Stomach (tissue), 9 donors: ENCODE measurements around the gene TMX3. TPM values are rescaled to one million over a fixed set of nuclear protein-coding genes. Genes with fewer than 3 reads are reported as not detected.

Source experiments
- DNase-seq, 2 donors: peaks; one replicate each; pipeline versions ENCODE4 v3.0.0 to v3.0.0-alpha.2; 2013 to 2019
- H3K27ac ChIP-seq, 5 donors: fragments of 200-600 bp in 4 of 5; sonication (generic) in 4 of 5; one replicate each; pipeline ENCODE4 v1.5.1; 2013 to 2019; ENCODE audit warnings: mild to moderate bottlenecking in 1 of 5, moderate library complexity in 1 of 5
- H3K27me3 ChIP-seq, 3 donors: fragments of 200-600 bp; sonication (generic); one replicate each; pipeline ENCODE4 v1.5.1; 2017 to 2019; ENCODE audit warnings: mixed run types in 1 of 3
- H3K36me3 ChIP-seq, 4 donors: fragments of 200-600 bp; sonication (generic); 1 replicate in 3 of 4; 2 replicates in 1 of 4; pipeline ENCODE4 v1.5.1; 2016 to 2019
- H3K4me1 ChIP-seq, 4 donors: fragments of 200-600 bp; sonication (generic); one replicate each; pipeline ENCODE4 v1.5.1; 2016 to 2019
- H3K4me3 ChIP-seq, 4 donors: fragments of 200-600 bp; sonication (generic) in 3 of 4; one replicate each; pipeline ENCODE4 v1.5.1; 2016 to 2019; ENCODE audit warnings: mild to moderate bottlenecking in 1 of 4
- H3K9me3 ChIP-seq, 4 donors: fragments of 200-600 bp; sonication (generic); one replicate each; pipeline ENCODE4 v1.5.1; 2016 to 2019
- EP300 ChIP-seq: sonication (generic); formaldehyde crosslinking; IDR thresholded peaks from one replicate; pipeline ENCODE4 v1.6.1; 2017; ENCODE audit warnings: antibody characterized with exemption
- POLR2A ChIP-seq, 4 donors: fragments of 450-650 bp; IDR thresholded peaks; one replicate each; pipeline ENCODE4 v1.6.1; 2016; ENCODE audit warnings: antibody characterized with exemption in 4 of 4, control low read depth in 2 of 4, mild to moderate bottlenecking in 1 of 4, moderate library complexity in 1 of 4
- POLR2AphosphoS5 ChIP-seq, 3 donors: sonication (generic); formaldehyde crosslinking; IDR thresholded peaks; one replicate each; pipeline ENCODE4 v1.6.1; 2016; ENCODE audit warnings: antibody characterized with exemption in 3 of 3
- WGBS, 5 donors: extraction: QIAGEN DNeasy Blood & Tissue Kit in 3 of 5; methylation state at CpG; one replicate each; pipeline versions ENCODE4 v1.1.5 to v1.1.7; 2013 to 2018; 5-methylcytosine and 5-hydroxymethylcytosine counted together
- intact Hi-C: fragments of 100-400 bp; cut with DNase I; formaldehyde crosslinking; loops from one replicate; pipeline ENCODE4 v1.15.1; 2023; ENCODE audit warnings: low total_unique reads
- polyA plus RNA-seq, 3 donors: library from polyadenylated mRNA; stranded (reverse); fragments of 200-250 nt; gene quantifications; one replicate each; pipeline ENCODE4 v1.2.3, GENCODE V29; 2013
- total RNA-seq, 5 donors: library from RNA; depleted of rRNA; stranded (reverse); fragments of >200 nt; gene quantifications; one replicate each; pipeline versions ENCODE4 v1.1.0 to v1.2.3, GENCODE V29; 2014 to 2016
- TF ChIP-seq, protein P1 (sequence below), 7 experiments: fragments of 450-650 bp in 4 of 7; fragments of 200-600 bp in 3 of 7; sonication (generic) in 3 of 7; IDR thresholded peaks; one replicate each; pipeline ENCODE4 v1.5.1; 2016 to 2019; ENCODE audit warnings: antibody characterized with exemption in 7 of 7, control low read depth in 2 of 7, mild to moderate bottlenecking in 1 of 7
- donor health status: healthy with polysubstance abuse.
- donor health status: Bipolar disorder and iron deficiency.
- donor health status: healthy.

Gene TMX3
- total and polyA plus RNA-seq, 8 donors = 4.3 to 112 (median 22.0) TPM

DNA sequence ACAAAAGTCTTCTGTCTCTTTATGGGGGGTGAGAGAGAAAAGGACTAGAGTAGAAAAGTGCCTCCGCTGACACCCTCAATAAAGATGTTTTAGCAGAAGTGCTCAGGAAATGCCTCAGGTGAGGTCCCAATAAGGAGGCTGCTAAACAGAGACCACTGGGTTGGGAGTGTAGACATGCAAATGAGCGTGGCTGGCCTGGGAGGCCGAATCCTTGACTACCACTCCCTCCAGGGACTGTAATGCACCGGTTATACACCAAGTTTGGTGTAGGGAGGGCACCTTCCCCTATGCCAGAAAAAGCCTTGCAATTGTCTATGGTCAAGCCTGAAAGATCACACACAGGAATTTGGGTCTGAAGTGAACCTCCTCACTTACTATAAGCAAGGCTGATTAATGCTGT, 1.8 kb downstream of the TMX3 start:
- 80 to 88% (median 83%) methylated on average over 4 of the region's 4 CpGs for WGBS, 5 donors
- H3K27me3 ChIP-seq = no peaks in the 10 kb centered on the region

DNA sequence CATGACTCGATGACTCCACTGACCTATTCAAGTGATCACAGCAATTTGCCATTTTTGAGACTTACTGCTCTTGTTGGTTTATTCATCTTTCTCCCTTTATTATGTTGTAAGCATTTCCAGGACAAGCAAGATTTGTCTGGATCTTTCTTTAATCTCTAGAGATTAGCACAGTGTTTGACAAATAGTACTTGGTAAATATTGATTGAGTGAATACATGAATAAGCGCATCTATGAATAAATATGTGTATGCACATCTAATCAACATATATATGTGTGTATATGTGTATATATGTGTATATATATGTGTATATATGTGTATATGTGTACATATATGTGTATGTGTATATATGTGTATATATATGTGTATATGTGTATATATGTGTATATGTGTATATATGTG, 7.3 kb downstream of the TMX3 start:
- no peaks in the 10 kb centered on the region for H3K9me3 ChIP-seq
- H3K36me3 ChIP-seq = peaks cover 5 to 81% (median 71%) of the 10 kb centered on the region in 4 donors
- H3K4me1 ChIP-seq = peaks cover 0 to 29% (median 13%) of the 10 kb centered on the region in 4 donors
- no peaks in the 10 kb centered on the region for H3K27me3 ChIP-seq
- DNase-seq = no peak
- H3K4me3 ChIP-seq = no peak overlapping the region
- WGBS, 5 donors = 37 to 71% (median 56%) methylated on average over 2 of the region's 2 CpGs
- TF ChIP-seq POLR2A (IDR thresholded peaks at IDR 0.05) (no peak), EP300 (no peak), POLR2AphosphoS5 (IDR thresholded peaks at IDR 0.05) (no peak)
- TF ChIP-seq, protein P1, sequence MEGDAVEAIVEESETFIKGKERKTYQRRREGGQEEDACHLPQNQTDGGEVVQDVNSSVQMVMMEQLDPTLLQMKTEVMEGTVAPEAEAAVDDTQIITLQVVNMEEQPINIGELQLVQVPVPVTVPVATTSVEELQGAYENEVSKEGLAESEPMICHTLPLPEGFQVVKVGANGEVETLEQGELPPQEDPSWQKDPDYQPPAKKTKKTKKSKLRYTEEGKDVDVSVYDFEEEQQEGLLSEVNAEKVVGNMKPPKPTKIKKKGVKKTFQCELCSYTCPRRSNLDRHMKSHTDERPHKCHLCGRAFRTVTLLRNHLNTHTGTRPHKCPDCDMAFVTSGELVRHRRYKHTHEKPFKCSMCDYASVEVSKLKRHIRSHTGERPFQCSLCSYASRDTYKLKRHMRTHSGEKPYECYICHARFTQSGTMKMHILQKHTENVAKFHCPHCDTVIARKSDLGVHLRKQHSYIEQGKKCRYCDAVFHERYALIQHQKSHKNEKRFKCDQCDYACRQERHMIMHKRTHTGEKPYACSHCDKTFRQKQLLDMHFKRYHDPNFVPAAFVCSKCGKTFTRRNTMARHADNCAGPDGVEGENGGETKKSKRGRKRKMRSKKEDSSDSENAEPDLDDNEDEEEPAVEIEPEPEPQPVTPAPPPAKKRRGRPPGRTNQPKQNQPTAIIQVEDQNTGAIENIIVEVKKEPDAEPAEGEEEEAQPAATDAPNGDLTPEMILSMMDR (IDR thresholded peaks at IDR 0.05) = no peak
- intact Hi-C loops = no loop called here
- no peak overlapping the region for H3K27ac ChIP-seq

More for the DNA sequence above, 1.8 kb downstream of the TMX3 start:
- Histone ChIP-seq H3K4me1 (peaks cover 14 to 39% (median 30%) of the 10 kb centered on the region in 4 donors), H3K27ac (no peak overlapping the region), H3K36me3 (peaks cover 5 to 45% (median 44%) of the 10 kb centered on the region in 4 donors), H3K4me3 (peak overlapping the region in 2 of 4 donors; percentile 96 to 99), H3K9me3 (no peaks in the 10 kb centered on the region)
- intact Hi-C loops = no loop called here
- TF ChIP-seq EP300 (no peak), POLR2AphosphoS5 (IDR thresholded peaks at IDR 0.05) (no peak), POLR2A (IDR thresholded peaks at IDR 0.05) (no peak)
- TF ChIP-seq, protein P1 (IDR thresholded peaks at IDR 0.05) = no peak
- DNase-seq = no peak

DNA sequence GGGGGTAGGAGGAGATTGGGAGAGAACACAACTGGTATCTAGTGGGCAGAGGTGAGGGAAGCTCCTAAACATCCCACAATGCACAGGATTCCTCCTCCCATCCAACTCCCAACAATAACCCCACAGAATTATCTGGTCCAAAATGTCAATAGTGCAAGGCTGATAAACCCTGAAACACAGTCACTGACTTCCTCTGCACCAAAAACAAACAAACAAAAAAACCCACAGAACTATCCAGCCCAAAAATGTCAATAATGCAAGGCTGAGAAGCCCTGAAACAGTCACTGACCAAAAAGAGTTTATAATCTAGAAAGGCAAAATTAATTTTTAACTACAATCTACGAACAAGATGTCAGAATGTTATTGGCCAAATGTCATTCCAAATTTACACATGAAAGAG, 9.8 kb downstream of the TMX3 start:
- no peak overlapping the region for H3K4me3 ChIP-seq
- no peaks in the 10 kb centered on the region for H3K27me3 ChIP-seq
- no peak for DNase-seq
- peaks cover 0 to 17% (median 8%) of the 10 kb centered on the region in 4 donors for H3K4me1 ChIP-seq
- H3K36me3 ChIP-seq = peaks cover 5 to 64% (median 53%) of the 10 kb centered on the region in 4 donors
- TF ChIP-seq POLR2AphosphoS5 (IDR thresholded peaks at IDR 0.05) (no peak), POLR2A (IDR thresholded peaks at IDR 0.05) (no peak), EP300 (no peak)
- H3K27ac ChIP-seq = no peak overlapping the region
- intact Hi-C loops = no loop called here
- no peaks in the 10 kb centered on the region for H3K9me3 ChIP-seq
- 38 to 71% (median 48%) methylated on average over 1 of the region's 1 CpG for WGBS, 5 donors

GRCh38 chr18:68703326-68703725, 11.6 kb downstream of the TMX3 start:
- TF ChIP-seq POLR2AphosphoS5 (IDR thresholded peaks at IDR 0.05) = no peak
- no peak for TF ChIP-seq POLR2A (IDR thresholded peaks at IDR 0.05)
- TF ChIP-seq, protein P1 (IDR thresholded peaks at IDR 0.05) = no peak
- TF ChIP-seq EP300 = no peak
- no peak overlapping the region for H3K4me3 ChIP-seq
- intact Hi-C loops = no loop called here
- H3K36me3 ChIP-seq = peaks cover 0 to 54% (median 38%) of the 10 kb centered on the region in 4 donors
- no peaks in the 10 kb centered on the region for H3K27me3 ChIP-seq
- no peak for DNase-seq
- H3K9me3 ChIP-seq = no peaks in the 10 kb centered on the region
- no peak overlapping the region for H3K27ac ChIP-seq
- 73 to 90% (median 83%) methylated on average over 3 of the region's 3 CpGs for WGBS, 5 donors
- H3K4me1 ChIP-seq = peaks cover 0 to 17% (median 8%) of the 10 kb centered on the region in 4 donors

DNA sequence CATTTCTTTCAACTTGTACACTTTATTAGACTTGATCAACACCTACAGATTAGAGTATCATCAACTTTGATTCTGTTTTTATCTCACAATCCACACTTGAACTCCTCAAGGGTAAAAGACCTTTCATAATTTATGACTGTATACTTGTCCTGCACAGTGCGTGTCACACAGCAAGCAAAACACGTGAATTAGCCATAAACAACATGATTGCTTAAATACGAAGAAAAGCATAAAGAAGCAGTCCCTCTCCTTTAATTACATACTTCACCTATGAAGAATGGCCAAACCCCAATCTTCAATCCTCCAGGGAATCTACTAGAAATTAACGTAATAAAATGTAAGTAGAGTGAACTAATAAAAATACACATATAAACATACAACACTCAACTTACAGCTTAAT, 13.6 kb downstream of the TMX3 start:
- peaks cover 3 to 52% (median 38%) of the 10 kb centered on the region in 4 donors for H3K36me3 ChIP-seq
- H3K27me3 ChIP-seq = no peaks in the 10 kb centered on the region
- H3K4me3 ChIP-seq = no peak overlapping the region
- peaks cover 0 to 9% (median 3%) of the 10 kb centered on the region in 4 donors for H3K4me1 ChIP-seq
- H3K27ac ChIP-seq = no peak overlapping the region
- TF ChIP-seq POLR2A (IDR thresholded peaks at IDR 0.05) (no peak), POLR2AphosphoS5 (IDR thresholded peaks at IDR 0.05) (no peak), EP300 (no peak)
- TF ChIP-seq, protein P1 (IDR thresholded peaks at IDR 0.05) = no peak
- 89 to 96% (median 93%) methylated on average over 4 of the region's 4 CpGs for WGBS, 5 donors
- no peak for DNase-seq
- no peaks in the 10 kb centered on the region for H3K9me3 ChIP-seq
- intact Hi-C loops = no loop called here
